Esophagus squamous epithelium (tissue), 5 donors: ENCODE data around the gene KRT33B. TPM values are rescaled to one million over a fixed set of nuclear protein-coding genes. Genes with fewer than 3 reads are reported as not detected.
A peak's percentile ranks its signal among the peaks of the same experiment; 100 is the strongest.

Source experiments
- DNase-seq: peaks from one replicate; lab custom pipeline; 2025; lab: John Stamatoyannopoulos, UW
- H3K27ac ChIP-seq, 4 donors: fragments of 200-600 bp; sonication (generic); one replicate each; pipeline ENCODE4 v1.5.1; 2016 to 2019; ENCODE audit warnings: mild to moderate bottlenecking in 1 of 4
- H3K27me3 ChIP-seq, 4 donors: fragments of 200-600 bp; sonication (generic); 1 replicate in 3 of 4; 2 replicates in 1 of 4; pipeline versions ENCODE4 v1.5.1 to v1.6.0; 2017 to 2021; ENCODE audit warnings: antibody characterized with exemption in 1 of 4
- H3K36me3 ChIP-seq, 3 donors: fragments of 200-600 bp; sonication (generic); one replicate each; pipeline ENCODE4 v1.5.1; 2016 to 2019
- H3K4me1 ChIP-seq, 3 donors: fragments of 200-600 bp; sonication (generic); one replicate each; pipeline ENCODE4 v1.5.1; 2017 to 2019
- H3K4me3 ChIP-seq, 4 donors: fragments of 200-600 bp; sonication (generic); 1 replicate in 3 of 4; 2 replicates in 1 of 4; pipeline ENCODE4 v1.5.1; 2016 to 2019; ENCODE audit warnings: mild to moderate bottlenecking in 2 of 4, moderate library complexity in 1 of 4
- H3K9me3 ChIP-seq, 3 donors: fragments of 200-600 bp; sonication (generic); one replicate each; pipeline ENCODE4 v1.5.1; 2016 to 2019
- POLR2A ChIP-seq, 4 donors: fragments of 450-650 bp; IDR thresholded peaks; one replicate each; pipeline ENCODE4 v1.6.1; 2017; ENCODE audit warnings: antibody characterized with exemption in 4 of 4, mild to moderate bottlenecking in 4 of 4, moderate library complexity in 3 of 4
- WGBS, 2 donors: methylation state at CpG; one replicate each; pipeline ENCODE4 v1.1.5; 2018; 5-methylcytosine and 5-hydroxymethylcytosine counted together
- intact Hi-C: fragments of 100-400 bp; cut with DNase I; formaldehyde crosslinking; loops from one replicate; pipeline ENCODE4 v1.15.0; 2022
- total RNA-seq, 4 donors: library from RNA; depleted of rRNA; stranded (reverse); fragments of >200 nt; gene quantifications; one replicate each; pipeline ENCODE4 v1.1.0, GENCODE V29; 2016
- TF ChIP-seq, protein P1 (sequence below), 6 experiments: fragments of 450-650 bp in 4 of 6; fragments of 200-600 bp in 2 of 6; sonication (generic) in 2 of 6; IDR thresholded peaks; one replicate each; pipeline ENCODE4 v1.5.1; 2016 to 2019; ENCODE audit warnings: antibody characterized with exemption in 6 of 6, mild to moderate bottlenecking in 4 of 6, moderate library complexity in 4 of 6
- donor health status: DM: yes; HTN: yes; CAD: no.

The KRT33B gene
- under 1 TPM in 2 of 4 donors, not detected in 2; 0.32 to 0.57 TPM for total RNA-seq

GRCh38 chr17:41369713-41370112, at the start of gene KRT33B:
Gene KRT33B (minus strand): TSS chr17:41369813. CDS start chr17:41369750, 63 bp downstream.
- H3K36me3 ChIP-seq: no peaks in the 10 kb centered on the region
- WGBS, 2 donors: 100% methylated on average over 1 of the region's 1 CpG; no CpG with 5 or more reads in 1 of the 2 donors
- H3K4me1 ChIP-seq: peaks cover 0 to 14% (median 9%) of the 10 kb centered on the region in 3 donors
- no peak within 1 kb of the TSS for H3K4me3 ChIP-seq
- DNase-seq: no peak
- TF ChIP-seq, protein P1, sequence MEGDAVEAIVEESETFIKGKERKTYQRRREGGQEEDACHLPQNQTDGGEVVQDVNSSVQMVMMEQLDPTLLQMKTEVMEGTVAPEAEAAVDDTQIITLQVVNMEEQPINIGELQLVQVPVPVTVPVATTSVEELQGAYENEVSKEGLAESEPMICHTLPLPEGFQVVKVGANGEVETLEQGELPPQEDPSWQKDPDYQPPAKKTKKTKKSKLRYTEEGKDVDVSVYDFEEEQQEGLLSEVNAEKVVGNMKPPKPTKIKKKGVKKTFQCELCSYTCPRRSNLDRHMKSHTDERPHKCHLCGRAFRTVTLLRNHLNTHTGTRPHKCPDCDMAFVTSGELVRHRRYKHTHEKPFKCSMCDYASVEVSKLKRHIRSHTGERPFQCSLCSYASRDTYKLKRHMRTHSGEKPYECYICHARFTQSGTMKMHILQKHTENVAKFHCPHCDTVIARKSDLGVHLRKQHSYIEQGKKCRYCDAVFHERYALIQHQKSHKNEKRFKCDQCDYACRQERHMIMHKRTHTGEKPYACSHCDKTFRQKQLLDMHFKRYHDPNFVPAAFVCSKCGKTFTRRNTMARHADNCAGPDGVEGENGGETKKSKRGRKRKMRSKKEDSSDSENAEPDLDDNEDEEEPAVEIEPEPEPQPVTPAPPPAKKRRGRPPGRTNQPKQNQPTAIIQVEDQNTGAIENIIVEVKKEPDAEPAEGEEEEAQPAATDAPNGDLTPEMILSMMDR (IDR thresholded peaks at IDR 0.05): no peak
- TF ChIP-seq POLR2A (IDR thresholded peaks at IDR 0.05): no peak
- intact Hi-C loops: no loop called here
- H3K27me3 ChIP-seq: peaks cover 0 to 5% (median 0%) of the 10 kb centered on the region in 4 donors
- H3K27ac ChIP-seq: no peak within 1 kb of the TSS
- no peaks in the 10 kb centered on the region for H3K9me3 ChIP-seq

GRCh38 chr17:41418116-41418860, 48.7 kb upstream of the KRT33B start:
- H3K27ac ChIP-seq: peak overlapping the region in 3 of 4 donors; percentile 44 to 74 (median 66)
- no peaks in the 10 kb centered on the region for H3K36me3 ChIP-seq
- WGBS, 2 donors: 61 to 65% methylated on average over 6 to 7 of the region's 7 CpGs
- no peak for DNase-seq
- H3K27me3 ChIP-seq: no peaks in the 10 kb centered on the region
- no peak overlapping the region for H3K4me3 ChIP-seq
- H3K4me1 ChIP-seq: peaks cover 10 to 60% (median 33%) of the 10 kb centered on the region in 3 donors
- TF ChIP-seq, protein P1 (IDR thresholded peaks at IDR 0.05): no peak
- TF ChIP-seq POLR2A (IDR thresholded peaks at IDR 0.05): no peak
- intact Hi-C loops: no loop called here
- no peaks in the 10 kb centered on the region for H3K9me3 ChIP-seq

GRCh38 chr17:41417576-41418015, 48.0 kb upstream of the KRT33B start:
- DNase-seq: no peak
- H3K27me3 ChIP-seq: no peaks in the 10 kb centered on the region
- peaks cover 10 to 60% (median 33%) of the 10 kb centered on the region in 3 donors for H3K4me1 ChIP-seq
- H3K4me3 ChIP-seq: no peak overlapping the region
- TF ChIP-seq POLR2A (IDR thresholded peaks at IDR 0.05): no peak
- TF ChIP-seq, protein P1 (IDR thresholded peaks at IDR 0.05): peak in 5 of 6 experiments; percentile 14 to 74 (median 40)
- intact Hi-C loops: no loop called here
- peak overlapping the region in 3 of 4 donors; percentile 7 to 74 (median 30) for H3K27ac ChIP-seq
- H3K36me3 ChIP-seq: no peaks in the 10 kb centered on the region
- WGBS, 2 donors: 31 to 39% methylated on average over 4 of the region's 4 CpGs
- no peaks in the 10 kb centered on the region for H3K9me3 ChIP-seq

DNA sequence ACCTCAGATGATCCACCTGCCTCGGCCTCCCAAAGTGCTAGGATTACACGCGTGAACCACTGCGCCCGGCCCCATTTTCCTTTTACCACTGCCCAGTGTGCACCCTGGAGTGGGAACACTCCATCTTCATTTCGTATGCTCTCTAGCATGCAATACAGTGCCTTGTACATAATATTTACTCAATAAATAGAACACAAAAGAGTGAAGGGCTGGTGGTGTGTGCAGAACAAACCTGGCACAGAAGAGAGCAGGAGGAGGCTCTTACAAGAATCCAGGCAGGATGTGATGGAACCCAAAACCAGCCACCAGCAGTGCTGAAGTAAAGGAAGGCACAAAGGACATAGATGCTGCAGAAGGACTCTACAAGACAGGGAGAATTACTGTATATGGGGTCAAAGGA, 47.5 kb upstream of the KRT33B start:
- H3K9me3 ChIP-seq: no peaks in the 10 kb centered on the region
- WGBS, 2 donors: 93 to 98% methylated on average over 6 of the region's 6 CpGs

More for the DNA sequence above, 47.5 kb upstream of the KRT33B start:
- TF ChIP-seq, protein P1 (IDR thresholded peaks at IDR 0.05): no peak
- no peak for TF ChIP-seq POLR2A (IDR thresholded peaks at IDR 0.05)
- DNase-seq: no peak
- no peak overlapping the region for H3K4me3 ChIP-seq
- H3K36me3 ChIP-seq: no peaks in the 10 kb centered on the region
- H3K27me3 ChIP-seq: no peaks in the 10 kb centered on the region
- H3K27ac ChIP-seq: peak overlapping the region in 3 of 4 donors; percentile 7 to 74 (median 30)
- intact Hi-C loops: no loop called here
- peaks cover 10 to 60% (median 33%) of the 10 kb centered on the region in 3 donors for H3K4me1 ChIP-seq
